ENCODE results near the gene CERS3.

DNA sequence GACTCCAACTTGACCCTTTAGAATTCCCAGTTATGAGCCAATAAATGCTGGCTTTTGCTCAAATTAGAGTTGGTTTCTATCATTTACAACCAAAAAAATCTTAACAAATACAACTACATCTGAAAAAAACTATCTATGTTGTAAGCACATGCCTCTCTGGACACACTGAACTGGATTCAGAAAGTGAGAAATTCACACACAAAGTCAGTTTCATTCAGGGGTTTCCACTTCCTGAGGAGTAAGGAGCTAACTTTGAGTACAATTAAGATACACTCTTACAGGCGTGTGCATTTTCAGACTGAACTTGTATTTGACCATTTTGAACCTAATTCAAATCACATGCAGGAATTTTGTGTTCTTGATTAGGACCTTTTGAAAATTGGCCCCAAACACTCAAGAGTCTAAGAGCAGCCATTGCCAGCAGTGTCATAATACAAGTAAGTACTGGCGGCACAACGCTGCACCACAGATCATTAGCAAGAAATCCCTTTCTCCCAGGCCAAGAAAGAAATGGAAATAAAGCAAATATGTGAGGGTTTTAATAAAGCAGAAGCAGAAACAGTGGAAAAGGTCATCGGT lies 42.1 kb upstream of the CERS3 start:
- TF ChIP-seq, protein P1, sequence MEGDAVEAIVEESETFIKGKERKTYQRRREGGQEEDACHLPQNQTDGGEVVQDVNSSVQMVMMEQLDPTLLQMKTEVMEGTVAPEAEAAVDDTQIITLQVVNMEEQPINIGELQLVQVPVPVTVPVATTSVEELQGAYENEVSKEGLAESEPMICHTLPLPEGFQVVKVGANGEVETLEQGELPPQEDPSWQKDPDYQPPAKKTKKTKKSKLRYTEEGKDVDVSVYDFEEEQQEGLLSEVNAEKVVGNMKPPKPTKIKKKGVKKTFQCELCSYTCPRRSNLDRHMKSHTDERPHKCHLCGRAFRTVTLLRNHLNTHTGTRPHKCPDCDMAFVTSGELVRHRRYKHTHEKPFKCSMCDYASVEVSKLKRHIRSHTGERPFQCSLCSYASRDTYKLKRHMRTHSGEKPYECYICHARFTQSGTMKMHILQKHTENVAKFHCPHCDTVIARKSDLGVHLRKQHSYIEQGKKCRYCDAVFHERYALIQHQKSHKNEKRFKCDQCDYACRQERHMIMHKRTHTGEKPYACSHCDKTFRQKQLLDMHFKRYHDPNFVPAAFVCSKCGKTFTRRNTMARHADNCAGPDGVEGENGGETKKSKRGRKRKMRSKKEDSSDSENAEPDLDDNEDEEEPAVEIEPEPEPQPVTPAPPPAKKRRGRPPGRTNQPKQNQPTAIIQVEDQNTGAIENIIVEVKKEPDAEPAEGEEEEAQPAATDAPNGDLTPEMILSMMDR (IDR thresholded peaks at IDR 0.05; ENCODE audit: insufficient read depth, low read length, poor library complexity, severe bottlenecking) = no peak
- TF ChIP-seq EZH2phosphoT487 (conservative IDR thresholded peaks at IDR 0.05; ENCODE audit: low read length) = no peak
